HG03354 (cell line): Measurements from ENCODE around the gene CCK.
"Not testable (repeated sequence)": the region's sequence is repeated elsewhere in the genome, so short reads cannot be mapped to it uniquely, and the experiment has no call there.

ENCODE experiments used
- ATAC-seq: cut with Tn5 transposase; IDR thresholded peaks from one replicate; pipeline ENCODE4 v1.9.1; 2021; ENCODE audit warnings: mild to moderate bottlenecking; ENCODE audit not compliant: unreplicated experiment, poor library complexity, severe bottlenecking

Gene CCK

GRCh38 chr3:42266085-42266484, at the start of gene CCK:
Gene CCK, minus strand, starts transcription at chr3:42266185. Its CDS starts 2,555 bp downstream, at chr3:42263630.
- ATAC-seq, result no peak

GRCh38 chr3:42314411-42314810, 48.4 kb upstream of the CCK start:
- ATAC-seq, result no peak

- no peak for ATAC-seq
These were observed 42.7 kb upstream of the CCK start for GRCh38 chr3:42308651-42309050.

GRCh38 chr3:42306499-42306898, 40.5 kb upstream of the CCK start:
- no peak for ATAC-seq

GRCh38 chr3:42302924-42303634, 37.1 kb upstream of the CCK start:
- peak; percentile 75 for ATAC-seq

- no peak for ATAC-seq
These were observed 35.6 kb upstream of the CCK start for GRCh38 chr3:42301446-42302175.

- no peak for ATAC-seq
These were observed 34.8 kb upstream of the CCK start for GRCh38 chr3:42300778-42301177.

- no peak for ATAC-seq
These were observed 34.0 kb upstream of the CCK start for GRCh38 chr3:42300013-42300412.

- ATAC-seq, result no peak
These were observed 32.3 kb upstream of the CCK start for GRCh38 chr3:42298259-42298658.

- ATAC-seq, result no peak
These were observed 26.0 kb upstream of the CCK start for GRCh38 chr3:42292009-42292408.

- peak; percentile 59 for ATAC-seq
These were observed 25.2 kb upstream of the CCK start for GRCh38 chr3:42290966-42291714.

GRCh38 chr3:42289026-42289425, 23.0 kb upstream of the CCK start:
- ATAC-seq, result no peak

- no peak for ATAC-seq
These were observed 22.4 kb upstream of the CCK start for GRCh38 chr3:42288385-42288784.

- not testable (repeated sequence) for ATAC-seq
These were observed 21.4 kb upstream of the CCK start for GRCh38 chr3:42287423-42287822.

- no peak for ATAC-seq
These were observed 11.7 kb upstream of the CCK start for GRCh38 chr3:42277676-42278075.

GRCh38 chr3:42276141-42277132, 10.5 kb upstream of the CCK start:
- ATAC-seq, result peak; percentile 93

- ATAC-seq, result no peak
These were observed 9.2 kb upstream of the CCK start for GRCh38 chr3:42275217-42275616.

GRCh38 chr3:42274266-42274665, 8.3 kb upstream of the CCK start:
- ATAC-seq, result no peak

- no peak for ATAC-seq
These were observed 7.4 kb upstream of the CCK start for GRCh38 chr3:42273361-42273760.
